Thoracic aorta (tissue), 2 donors: ENCODE data around the gene FHL3. TPM values are rescaled to one million over a fixed set of nuclear protein-coding genes. Genes with fewer than 3 reads are reported as not detected.

ENCODE experiments used
- ATAC-seq: fragments of 150-250 bp; one replicate; pipeline ENCODE4 v1.8.0; 2017; ENCODE audit warnings: low read depth; ENCODE audit not compliant: insufficient number of reproducible peaks, low FRiP score
- DNase-seq: peaks from one replicate; pipeline ENCODE4 v3.0.0-alpha.2; 2020; ENCODE audit warnings: low spot score
- H3K27ac ChIP-seq, 2 donors: fragments of 200-600 bp; sonication (generic); 1 replicate in 1 of 2; 2 replicates in 1 of 2; pipeline ENCODE4 v1.5.1; 2016; ENCODE audit warnings: mild to moderate bottlenecking in 2 of 2, moderate library complexity in 2 of 2
- H3K27me3 ChIP-seq: fragments of 200-600 bp; sonication (generic); replicated peaks from 2 replicates; pipeline ENCODE4 v1.6.0; 2016; ENCODE audit warnings: mild to moderate bottlenecking; ENCODE audit not compliant: insufficient read depth
- H3K36me3 ChIP-seq: fragments of 200-600 bp; sonication (generic); one replicate; pipeline ENCODE4 v1.5.1; 2016
- H3K4me1 ChIP-seq, 2 donors: fragments of 200-600 bp; sonication (generic); 1 replicate in 1 of 2; 2 replicates in 1 of 2; pipeline versions ENCODE4 v1.5.1 to v1.6.0; 2016; ENCODE audit warnings: low read depth in 2 of 2, mild to moderate bottlenecking in 1 of 2; ENCODE audit not compliant: control insufficient read depth in 1 of 2
- H3K4me3 ChIP-seq: fragments of 200-600 bp; sonication (generic); 2 replicates; pipeline ENCODE4 v1.5.1; 2016; ENCODE audit warnings: mild to moderate bottlenecking
- H3K9me3 ChIP-seq: fragments of 200-600 bp; sonication (generic); 2 replicates; pipeline ENCODE4 v1.5.1; 2016
- total RNA-seq, 2 donors: library from RNA; depleted of rRNA; stranded (reverse); fragments of >200 nt; gene quantifications; one replicate each; pipeline versions ENCODE4 v1.1.0 to v1.2.3, GENCODE V29; 2016
- TF ChIP-seq, protein P1 (sequence below): fragments of 200-600 bp; sonication (generic); IDR thresholded peaks from one replicate; pipeline ENCODE4 v1.5.1; 2019; ENCODE audit warnings: antibody characterized with exemption

The FHL3 gene
- total RNA-seq, 2 donors from 2014 or later = 57.0 to 90.7 TPM

DNA sequence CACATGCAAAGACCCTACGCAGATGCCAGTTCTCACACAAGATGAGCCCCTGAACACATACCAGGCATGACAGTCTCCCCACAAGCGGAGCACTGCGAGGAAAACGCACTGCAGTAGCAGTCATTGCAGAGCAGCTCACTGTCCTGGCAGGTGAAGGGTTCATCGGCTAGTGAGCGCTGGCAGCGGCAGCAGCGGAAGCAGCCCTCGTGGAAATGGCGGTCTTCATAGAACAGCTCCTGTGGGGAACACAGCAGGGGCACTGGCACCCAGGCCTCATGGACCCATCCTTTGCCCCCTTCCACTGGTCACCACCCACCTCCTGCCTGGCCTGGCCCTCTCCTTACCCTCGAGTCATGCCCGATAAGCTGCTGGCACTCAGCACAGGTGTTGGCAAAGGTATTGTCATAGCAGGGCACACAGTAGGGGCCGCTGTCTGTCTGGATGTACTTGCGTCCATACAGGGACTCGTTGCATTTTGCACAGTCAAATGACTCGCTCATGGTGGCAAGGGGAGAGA, 6.3 kb downstream of the FHL3 start:
- peaks cover 7% of the 10 kb centered on the region for H3K36me3 ChIP-seq
- peak overlapping the region; percentile 51 for H3K4me3 ChIP-seq
- H3K27me3 ChIP-seq = no peaks in the 10 kb centered on the region
- DNase-seq = no peak
- no peaks in the 10 kb centered on the region for H3K9me3 ChIP-seq
- no peak for ATAC-seq
- TF ChIP-seq, protein P1, sequence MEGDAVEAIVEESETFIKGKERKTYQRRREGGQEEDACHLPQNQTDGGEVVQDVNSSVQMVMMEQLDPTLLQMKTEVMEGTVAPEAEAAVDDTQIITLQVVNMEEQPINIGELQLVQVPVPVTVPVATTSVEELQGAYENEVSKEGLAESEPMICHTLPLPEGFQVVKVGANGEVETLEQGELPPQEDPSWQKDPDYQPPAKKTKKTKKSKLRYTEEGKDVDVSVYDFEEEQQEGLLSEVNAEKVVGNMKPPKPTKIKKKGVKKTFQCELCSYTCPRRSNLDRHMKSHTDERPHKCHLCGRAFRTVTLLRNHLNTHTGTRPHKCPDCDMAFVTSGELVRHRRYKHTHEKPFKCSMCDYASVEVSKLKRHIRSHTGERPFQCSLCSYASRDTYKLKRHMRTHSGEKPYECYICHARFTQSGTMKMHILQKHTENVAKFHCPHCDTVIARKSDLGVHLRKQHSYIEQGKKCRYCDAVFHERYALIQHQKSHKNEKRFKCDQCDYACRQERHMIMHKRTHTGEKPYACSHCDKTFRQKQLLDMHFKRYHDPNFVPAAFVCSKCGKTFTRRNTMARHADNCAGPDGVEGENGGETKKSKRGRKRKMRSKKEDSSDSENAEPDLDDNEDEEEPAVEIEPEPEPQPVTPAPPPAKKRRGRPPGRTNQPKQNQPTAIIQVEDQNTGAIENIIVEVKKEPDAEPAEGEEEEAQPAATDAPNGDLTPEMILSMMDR = no peak
- H3K4me1 ChIP-seq = peaks cover 64 to 81% of the 10 kb centered on the region in 2 donors
- H3K27ac ChIP-seq = peak overlapping the region; percentile 96 to 97

DNA sequence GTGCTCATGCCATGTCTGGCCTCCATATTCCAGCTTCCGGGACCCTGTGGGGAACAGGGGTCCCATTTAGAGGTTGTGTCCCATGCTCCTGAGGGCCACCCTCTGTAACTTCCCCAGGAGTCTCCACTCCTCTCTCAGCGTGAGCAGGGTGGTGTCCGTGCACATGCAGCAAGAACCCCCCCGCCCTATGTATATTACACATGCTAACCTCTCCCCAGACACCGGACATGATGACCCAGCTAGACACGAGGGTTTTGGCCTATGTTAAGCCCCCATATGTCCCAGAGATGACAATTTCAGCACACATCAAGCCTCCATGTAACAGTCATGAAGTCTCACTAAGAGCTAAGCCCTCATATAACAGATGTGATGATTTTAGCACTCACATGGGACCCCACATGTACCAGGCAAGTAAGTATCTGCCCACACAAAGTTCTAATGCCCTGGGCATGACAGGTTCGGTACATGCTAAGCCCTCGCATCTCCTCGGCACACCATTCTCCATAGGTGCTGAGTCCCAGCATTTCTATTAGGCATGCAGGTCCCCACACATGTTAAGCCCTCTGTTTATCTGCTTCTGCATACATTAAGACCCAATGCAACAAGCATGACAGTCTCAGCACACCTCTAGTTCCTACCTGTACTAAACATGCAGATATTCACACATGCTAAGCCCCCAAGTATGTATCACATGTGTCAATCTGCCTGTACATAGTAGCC, 7.1 kb downstream of the FHL3 start:
- DNase-seq = no peak

DNA sequence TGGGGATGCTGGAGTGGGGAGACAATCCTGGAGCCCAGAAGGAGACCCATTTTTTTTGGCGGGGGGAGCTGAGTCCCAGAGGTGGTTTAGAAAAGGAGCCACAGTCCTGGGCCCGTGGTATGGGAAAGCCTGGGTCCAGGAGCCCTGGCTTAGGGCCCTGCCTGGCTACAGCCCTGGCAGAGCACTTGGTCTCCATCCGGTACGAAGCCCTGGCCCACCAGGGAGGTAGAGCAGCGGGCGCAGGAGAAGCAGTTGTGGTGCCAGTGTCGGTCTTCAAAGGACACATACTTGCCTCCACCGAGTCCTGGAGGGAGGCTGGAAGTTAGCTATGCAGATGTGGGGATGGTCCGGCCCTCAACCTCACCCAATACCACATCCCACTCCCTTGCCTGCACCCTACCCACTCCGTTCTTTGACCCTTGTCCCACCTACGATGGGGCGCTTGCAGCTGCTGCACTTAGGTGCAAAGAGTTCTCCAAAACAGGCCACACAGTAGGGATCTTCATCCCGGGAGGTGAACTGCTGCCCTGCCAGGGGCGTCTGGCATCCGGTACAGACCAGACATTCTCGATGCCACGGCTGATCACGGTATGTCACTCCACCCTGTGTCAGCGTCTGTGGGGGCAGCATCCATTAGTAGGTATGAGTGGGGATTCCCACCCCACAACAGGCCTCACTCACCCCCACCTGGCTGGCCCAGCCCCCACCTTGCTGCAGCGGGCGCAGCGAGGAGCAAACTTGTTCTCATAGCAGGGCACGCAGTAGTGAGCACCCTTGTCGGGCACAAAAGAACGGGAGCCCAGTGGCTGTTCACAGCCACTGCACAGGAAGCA, 7.8 kb downstream of the FHL3 start:
- peaks cover 54 to 66% of the 10 kb centered on the region in 2 donors for H3K4me1 ChIP-seq
- TF ChIP-seq, protein P1 = no peak

More for the DNA sequence above, 7.1 kb downstream of the FHL3 start:
- TF ChIP-seq, protein P1 = no peak
- H3K4me1 ChIP-seq = peaks cover 57 to 74% of the 10 kb centered on the region in 2 donors
- no peaks in the 10 kb centered on the region for H3K9me3 ChIP-seq
- H3K36me3 ChIP-seq = peaks cover 7% of the 10 kb centered on the region
- ATAC-seq = no peak
- H3K27me3 ChIP-seq = no peaks in the 10 kb centered on the region
- peak overlapping the region; percentile 96 to 97 for H3K27ac ChIP-seq
- no peak overlapping the region for H3K4me3 ChIP-seq

DNA sequence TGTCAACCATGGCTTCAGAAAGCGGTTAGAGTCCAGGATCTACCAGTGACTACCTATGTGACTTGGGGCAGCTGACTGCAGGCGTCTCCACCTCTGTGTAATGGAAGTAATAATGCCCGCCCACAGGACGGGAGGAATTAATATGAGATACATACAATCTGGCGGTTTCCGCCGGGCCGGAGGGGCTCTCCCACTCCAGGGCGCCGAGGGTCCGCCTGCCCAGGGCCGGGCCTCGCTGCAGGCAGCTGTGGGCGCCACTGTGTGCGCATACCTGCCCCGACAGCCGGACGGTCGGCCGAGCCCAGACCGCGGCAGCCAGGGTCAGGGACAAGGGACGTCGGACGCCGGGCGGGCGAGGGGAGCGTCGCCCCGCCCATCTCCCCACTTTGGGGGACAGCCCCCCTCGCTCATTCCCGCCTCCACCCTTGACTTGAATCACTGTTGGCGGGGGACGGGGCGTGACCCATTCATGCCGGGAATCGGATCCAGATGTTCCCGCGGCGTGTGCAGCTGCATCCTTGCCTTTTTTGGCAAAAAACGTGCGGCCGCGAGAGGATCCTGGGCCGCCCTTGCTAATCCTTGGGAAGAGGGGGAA, 9.5 kb downstream of the FHL3 start:
- H3K36me3 ChIP-seq = peaks cover 7% of the 10 kb centered on the region
- peaks cover 38 to 50% of the 10 kb centered on the region in 2 donors for H3K4me1 ChIP-seq
- TF ChIP-seq, protein P1 = no peak
- peak overlapping the region; percentile 67 for H3K4me3 ChIP-seq
- DNase-seq (no peak), ATAC-seq (peak; percentile 47)
- H3K9me3 ChIP-seq = no peaks in the 10 kb centered on the region
- H3K27ac ChIP-seq = peak overlapping the region; percentile 82 to 97
- H3K27me3 ChIP-seq = no peaks in the 10 kb centered on the region

More for the DNA sequence above, 7.8 kb downstream of the FHL3 start:
- peak overlapping the region; percentile 82 to 97 for H3K27ac ChIP-seq
- no peaks in the 10 kb centered on the region for H3K27me3 ChIP-seq
- DNase-seq (no peak), ATAC-seq (no peak)
- H3K9me3 ChIP-seq = no peaks in the 10 kb centered on the region
- no peak overlapping the region for H3K4me3 ChIP-seq
- peaks cover 7% of the 10 kb centered on the region for H3K36me3 ChIP-seq
